Muscle layer of duodenum (tissue), 2 donors: ENCODE data around the gene CARD6.
"Not testable (repeated sequence)": the region's sequence is repeated elsewhere in the genome, so short reads cannot be mapped to it uniquely, and the experiment has no call there.

ENCODE experiments used
- H3K27ac ChIP-seq: one replicate; pipeline ENCODE4 v1.7.0; 2013; ENCODE audit warnings: mild to moderate bottlenecking, low read length
- H3K27me3 ChIP-seq: one replicate; pipeline ENCODE4 v1.7.0; 2013; ENCODE audit warnings: low read depth, mild to moderate bottlenecking, control low read depth, low read length
- H3K36me3 ChIP-seq, 2 donors: one replicate each; pipeline ENCODE4 v1.7.0; 2013; ENCODE audit warnings: low read length in 2 of 2, control low read depth in 1 of 2, mild to moderate bottlenecking in 1 of 2; ENCODE audit not compliant: insufficient read depth in 2 of 2, control insufficient read depth in 1 of 2
- H3K4me1 ChIP-seq, 2 donors: one replicate each; pipeline ENCODE4 v1.7.0; 2013; ENCODE audit warnings: low read length in 2 of 2, mild to moderate bottlenecking in 2 of 2, control low read depth in 1 of 2, moderate library complexity in 1 of 2; ENCODE audit not compliant: insufficient read depth in 2 of 2, control insufficient read depth in 1 of 2
- H3K4me3 ChIP-seq, 2 donors: one replicate each; pipeline ENCODE4 v1.7.0; 2013; ENCODE audit warnings: low read length in 2 of 2, low read depth in 1 of 2, mild to moderate bottlenecking in 1 of 2
- H3K9me3 ChIP-seq, 2 donors: one replicate each; pipeline ENCODE4 v1.7.0; 2013; ENCODE audit warnings: low read length in 2 of 2, control low read depth in 1 of 2, mild to moderate bottlenecking in 1 of 2; ENCODE audit not compliant: control insufficient read depth in 1 of 2
- donor health status: healthy.

Gene CARD6

GRCh38 chr5:40877371-40877988 lies 36.3 kb downstream of the CARD6 start:
- no peaks in the 10 kb centered on the region for H3K4me1 ChIP-seq
- no peaks in the 10 kb centered on the region for H3K9me3 ChIP-seq
- H3K27ac ChIP-seq = no peak overlapping the region

GRCh38 chr5:40879163-40879942 lies 38.2 kb downstream of the CARD6 start:
- Histone ChIP-seq H3K27ac (no peak overlapping the region), H3K4me1 (no peaks in the 10 kb centered on the region), H3K4me3 (no peak overlapping the region), H3K9me3 (no peaks in the 10 kb centered on the region), H3K27me3 (no peaks in the 10 kb centered on the region), H3K36me3 (no peaks in the 10 kb centered on the region)

More at GRCh38 chr5:40877371-40877988, 36.3 kb downstream of the CARD6 start:
- Histone ChIP-seq H3K27me3 (no peaks in the 10 kb centered on the region), H3K4me3 (no peak overlapping the region), H3K36me3 (no peaks in the 10 kb centered on the region)

GRCh38 chr5:40882291-40882690 lies 41.1 kb downstream of the CARD6 start:
- Histone ChIP-seq H3K27me3 (no peaks in the 10 kb centered on the region), H3K4me1 (no peaks in the 10 kb centered on the region), H3K4me3 (no peak overlapping the region), H3K36me3 (no peaks in the 10 kb centered on the region), H3K9me3 (no peaks in the 10 kb centered on the region), H3K27ac (no peak overlapping the region)

GRCh38 chr5:40883051-40883450 lies 41.9 kb downstream of the CARD6 start:
- H3K27me3 ChIP-seq, H3K4me1 ChIP-seq, H3K9me3 ChIP-seq, H3K36me3 ChIP-seq, H3K4me3 ChIP-seq, H3K27ac ChIP-seq: not testable (repeated sequence)

GRCh38 chr5:40895440-40896425 lies 54.6 kb downstream of the CARD6 start:
- H3K9me3 ChIP-seq = not testable (repeated sequence)

GRCh38 chr5:40904205-40904993 lies 63.2 kb downstream of the CARD6 start:
- no peak overlapping the region for H3K4me3 ChIP-seq
- no peaks in the 10 kb centered on the region for H3K27me3 ChIP-seq
- no peaks in the 10 kb centered on the region for H3K36me3 ChIP-seq
- H3K9me3 ChIP-seq = no peaks in the 10 kb centered on the region
- no peak overlapping the region for H3K27ac ChIP-seq
- peaks cover 0 to 5% of the 10 kb centered on the region in 2 donors for H3K4me1 ChIP-seq

More at GRCh38 chr5:40895440-40896425, 54.6 kb downstream of the CARD6 start:
- not testable (repeated sequence) for H3K27ac ChIP-seq, H3K4me3 ChIP-seq, H3K27me3 ChIP-seq, H3K36me3 ChIP-seq, H3K4me1 ChIP-seq

- Histone ChIP-seq H3K27me3 (no peaks in the 10 kb centered on the region), H3K4me1 (peaks cover 0 to 5% of the 10 kb centered on the region in 2 donors), H3K27ac (no peak overlapping the region), H3K36me3 (no peaks in the 10 kb centered on the region), H3K9me3 (no peaks in the 10 kb centered on the region), H3K4me3 (no peak overlapping the region)
Observed at GRCh38 chr5:40904994-40905306, 63.8 kb downstream of the CARD6 start.

GRCh38 chr5:40906351-40906751 lies 65.2 kb downstream of the CARD6 start:
- H3K27ac ChIP-seq = no peak overlapping the region
- H3K9me3 ChIP-seq = no peaks in the 10 kb centered on the region
- H3K4me3 ChIP-seq = no peak overlapping the region
- H3K27me3 ChIP-seq = no peaks in the 10 kb centered on the region
- H3K4me1 ChIP-seq = peaks cover 0 to 5% of the 10 kb centered on the region in 2 donors
- H3K36me3 ChIP-seq = no peaks in the 10 kb centered on the region

- peak within 1 kb of the TSS; percentile 14 to 56 for H3K4me3 ChIP-seq
- no peaks in the 10 kb centered on the region for H3K9me3 ChIP-seq
- no peaks in the 10 kb centered on the region for H3K27me3 ChIP-seq
- H3K4me1 ChIP-seq = peaks cover 0 to 5% of the 10 kb centered on the region in 2 donors
- H3K36me3 ChIP-seq = no peaks in the 10 kb centered on the region
- peak within 1 kb of the TSS; percentile 65 for H3K27ac ChIP-seq
Observed at GRCh38 chr5:40909264-40909663, 68.1 kb downstream of the CARD6 start, which contains the start of gene C7. Gene C7, plus strand, starts transcription at chr5:40909497. Its CDS starts 114 bp downstream, at chr5:40909611.

GRCh38 chr5:40909723-40910122 lies 68.6 kb downstream of the CARD6 start:
- H3K27ac ChIP-seq = peak overlapping the region; percentile 65
- H3K4me1 ChIP-seq = peaks cover 0 to 5% of the 10 kb centered on the region in 2 donors
- no peaks in the 10 kb centered on the region for H3K9me3 ChIP-seq
- no peaks in the 10 kb centered on the region for H3K36me3 ChIP-seq
- peak overlapping the region; percentile 14 to 56 for H3K4me3 ChIP-seq
- no peaks in the 10 kb centered on the region for H3K27me3 ChIP-seq
